RPMI8226 (cell line): ENCODE data around the gene ZEB2.
A peak's percentile ranks its signal among the peaks of the same experiment; 100 is the strongest.
"Not testable (repeated sequence)": the region's sequence is repeated elsewhere in the genome, so short reads cannot be mapped to it uniquely, and the experiment has no call there.

ENCODE experiments used
- DNase-seq: peaks from one replicate; pipeline ENCODE4 v3.0.0-alpha.2; 2015

Gene ZEB2

DNA sequence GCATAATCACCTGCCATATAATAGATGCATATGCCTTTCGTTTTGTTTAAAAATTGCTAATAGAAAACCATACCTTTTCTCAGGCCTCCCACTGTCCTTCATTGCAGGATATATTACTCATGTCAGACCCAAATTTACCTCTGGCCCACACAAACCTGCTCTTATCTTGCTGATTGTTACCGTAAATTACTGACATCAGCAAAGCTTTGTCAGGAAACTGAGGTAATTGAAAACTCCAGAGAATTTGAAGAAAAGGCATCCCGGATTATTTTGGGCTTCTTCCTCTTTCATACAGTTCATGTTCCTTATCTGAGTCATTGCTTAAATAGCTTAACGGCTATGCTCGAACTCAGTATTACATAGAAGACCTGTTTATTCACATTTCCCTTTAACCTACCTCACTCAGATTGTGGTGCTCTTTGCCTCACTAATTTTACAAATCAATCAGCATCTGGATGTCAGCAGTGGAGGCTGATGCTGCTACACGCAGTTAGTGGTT is 145.7 kb downstream of the ZEB2 start:
- DNase-seq: no peak

DNA sequence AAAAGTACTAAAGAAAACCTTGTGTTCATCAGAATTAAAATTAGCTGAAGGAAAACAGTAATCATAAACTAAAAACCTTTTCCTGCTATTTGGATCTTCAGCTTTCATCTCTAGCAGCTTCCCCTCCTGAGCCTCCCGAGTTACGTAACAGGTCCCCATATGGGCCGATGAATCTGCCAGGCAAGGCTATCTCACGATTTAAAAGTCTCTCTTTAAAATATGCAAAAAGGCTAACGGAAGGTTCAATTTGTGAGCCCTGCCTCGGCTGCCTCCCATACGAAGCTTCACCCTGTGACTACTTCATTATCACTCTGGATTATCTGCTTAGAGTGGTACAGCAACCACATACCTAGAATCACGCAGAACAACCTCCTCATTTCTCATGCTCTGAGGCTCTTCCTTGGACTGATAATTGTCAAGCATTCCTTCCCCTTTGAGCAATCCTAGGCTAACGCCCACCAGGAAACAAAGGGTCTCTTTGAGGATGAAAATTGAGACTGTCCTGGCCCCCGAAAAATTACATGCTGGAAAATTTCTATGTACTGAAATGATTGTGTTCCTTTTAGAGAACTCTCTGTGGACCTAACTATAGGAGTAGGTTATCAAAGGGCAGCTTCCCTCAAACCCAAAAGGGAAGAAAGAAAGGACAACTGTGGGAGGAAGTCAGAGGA is 147.4 kb downstream of the ZEB2 start:
- DNase-seq: no peak

DNA sequence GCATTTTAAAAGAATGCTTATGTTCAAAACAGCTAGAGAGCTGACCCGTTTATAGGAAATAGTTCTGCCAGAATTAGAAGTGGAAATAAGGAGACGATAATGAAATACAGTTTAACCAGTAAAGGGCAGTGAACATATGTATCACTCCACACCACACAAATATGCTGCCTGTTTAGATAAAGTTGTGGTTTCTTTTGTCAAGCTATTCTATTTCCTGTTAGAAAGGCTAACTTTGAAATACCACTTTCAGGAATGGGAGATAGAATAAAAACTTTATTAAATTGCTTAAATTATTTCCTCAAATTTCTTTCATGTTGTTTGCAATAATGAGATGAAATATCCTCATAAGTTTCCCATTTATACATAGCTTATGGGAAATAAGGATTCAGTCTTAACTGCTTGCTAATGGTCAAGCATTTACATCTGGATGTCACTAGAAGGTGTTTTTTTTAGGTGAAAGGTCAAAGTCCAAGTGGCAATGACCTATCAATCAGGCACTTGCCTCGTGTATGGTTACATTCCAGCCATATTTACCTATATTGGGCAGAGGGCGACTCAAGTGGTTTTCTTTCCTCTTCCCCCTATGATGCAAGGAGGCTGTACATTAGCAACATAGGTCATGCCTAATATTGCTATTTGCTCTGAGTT is 148.9 kb downstream of the ZEB2 start:
- no peak for DNase-seq

DNA sequence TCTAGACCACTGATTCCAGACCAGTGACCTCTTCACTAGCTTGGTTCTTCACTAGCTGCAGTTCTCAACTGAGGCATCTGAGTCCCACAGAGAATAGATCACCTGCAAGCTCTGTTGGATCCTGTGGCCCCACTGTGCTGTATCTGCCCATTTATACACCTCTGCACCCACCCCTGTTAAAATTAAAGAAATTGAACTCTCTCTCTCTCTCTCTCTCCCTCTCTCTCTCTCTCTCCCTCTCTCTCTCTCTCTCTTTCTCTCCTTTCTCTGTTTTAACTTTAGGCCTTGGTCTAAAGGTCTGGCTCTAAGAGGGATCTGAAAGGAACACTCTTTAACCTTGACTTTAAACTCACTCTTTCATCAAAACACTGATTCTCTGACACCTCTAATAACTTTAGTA is 150.5 kb downstream of the ZEB2 start:
- DNase-seq: no peak

GRCh38 chr2:144366825-144367429 is 153.0 kb downstream of the ZEB2 start:
- no peak for DNase-seq

GRCh38 chr2:144364944-144365738 is 154.8 kb downstream of the ZEB2 start:
- DNase-seq: no peak

GRCh38 chr2:144364247-144364646 is 155.7 kb downstream of the ZEB2 start:
- DNase-seq: not testable (repeated sequence)

DNA sequence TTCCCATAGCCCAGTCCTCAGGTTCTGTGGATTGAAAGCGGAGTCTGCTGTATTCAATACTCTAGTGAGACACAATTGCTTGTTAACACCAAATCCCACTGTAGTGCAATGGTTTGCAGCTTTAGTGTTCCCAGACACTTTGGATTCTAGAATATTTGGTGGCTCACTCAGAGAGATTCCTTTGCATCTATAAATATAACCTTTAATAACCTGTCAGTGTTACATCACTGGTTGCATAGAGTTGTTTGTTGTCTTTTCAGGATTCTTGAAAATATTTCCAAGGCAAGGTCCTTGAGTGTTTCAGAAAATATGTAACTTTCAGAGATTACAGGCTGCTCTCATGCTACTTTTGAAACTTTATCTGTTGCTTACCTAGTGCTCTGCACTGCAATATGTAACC is 157.5 kb downstream of the ZEB2 start:
- DNase-seq: no peak

GRCh38 chr2:144361742-144362141 is 158.2 kb downstream of the ZEB2 start:
- no peak for DNase-seq

DNA sequence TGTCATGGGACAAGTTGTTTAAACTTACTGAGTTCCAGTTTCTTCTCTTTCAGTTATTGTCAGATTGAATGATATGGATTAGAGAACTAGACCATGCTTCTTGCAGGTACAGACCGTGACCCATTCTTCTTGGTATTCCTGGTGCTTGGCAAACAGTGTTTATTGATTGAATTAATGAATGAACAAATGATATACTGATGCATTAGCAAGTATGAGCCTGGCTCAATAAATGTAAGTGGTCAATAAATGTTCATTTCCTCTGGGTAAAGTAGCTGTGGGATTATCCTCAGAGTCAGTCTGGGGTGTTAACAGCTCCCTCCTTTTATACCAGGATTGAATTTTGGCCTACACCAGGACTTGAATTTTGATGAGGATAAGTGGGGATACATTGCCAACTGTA is 160.2 kb downstream of the ZEB2 start:
- no peak for DNase-seq

- DNase-seq: no peak
Measured at GRCh38 chr2:144358979-144359541, 160.9 kb downstream of the ZEB2 start.

GRCh38 chr2:144358374-144358964 is 161.4 kb downstream of the ZEB2 start:
- DNase-seq: no peak

- DNase-seq: peak; percentile 54
Measured at GRCh38 chr2:144357623-144358373, 162.1 kb downstream of the ZEB2 start.

GRCh38 chr2:144356402-144356801 is 163.5 kb downstream of the ZEB2 start:
- DNase-seq: no peak

- no peak for DNase-seq
Measured at GRCh38 chr2:144354953-144355352, 165.0 kb downstream of the ZEB2 start.

DNA sequence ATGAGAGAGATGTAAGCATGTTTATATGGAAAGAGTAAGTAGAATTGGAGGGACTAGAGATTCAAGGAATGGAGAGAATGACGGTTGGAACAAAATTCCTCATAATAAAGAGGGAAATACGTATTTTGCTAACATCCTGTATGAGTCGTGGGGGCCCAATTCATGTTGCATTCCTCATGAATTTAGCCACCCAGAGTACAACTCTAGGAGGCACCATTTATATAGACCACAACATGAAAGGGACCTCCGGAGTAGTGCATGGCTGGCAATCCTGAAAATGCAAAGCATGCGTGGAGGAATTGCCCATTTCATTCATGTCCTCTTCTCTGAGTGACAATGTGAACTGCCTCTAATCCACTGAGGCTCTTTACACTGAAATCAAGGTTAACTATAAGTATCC is 168.2 kb downstream of the ZEB2 start:
- DNase-seq: no peak

- DNase-seq: no peak
Measured at GRCh38 chr2:144350151-144350802, 169.6 kb downstream of the ZEB2 start.

GRCh38 chr2:144349674-144350073 is 170.2 kb downstream of the ZEB2 start:
- no peak for DNase-seq

GRCh38 chr2:144348846-144349245 is 171.1 kb downstream of the ZEB2 start:
- DNase-seq: no peak

GRCh38 chr2:144346229-144346628 is 173.7 kb downstream of the ZEB2 start:
- no peak for DNase-seq

- DNase-seq: no peak
Measured at GRCh38 chr2:144343145-144343544, 176.8 kb downstream of the ZEB2 start.
